Activated T-cell treated with anti-CD3 and anti-CD28 coated beads, Interleukin-2, amount 50 U/mL, for 24 hours (primary cell): ENCODE measurements around the gene ANGPTL4.
"Not testable (repeated sequence)": the region's sequence is repeated elsewhere in the genome, so short reads cannot be mapped to it uniquely, and the experiment has no call there.

Experiments used
- DNase-seq: peaks from one replicate; pipeline ENCODE4 v3.0.0-alpha.2; 2020
- H3K27ac Mint-ChIP-seq: 2 replicates; pipeline ENCODE4 v1.8.0; 2020; ENCODE audit warnings: mild to moderate bottlenecking, mixed read lengths
- H3K27me3 Mint-ChIP-seq: 2 replicates; pipeline ENCODE4 v1.8.0; 2020; ENCODE audit warnings: mixed read lengths
- H3K36me3 Mint-ChIP-seq: 2 replicates; pipeline ENCODE4 v1.8.0; 2020; ENCODE audit warnings: low read depth, mixed read lengths
- H3K4me1 Mint-ChIP-seq: 2 replicates; pipeline ENCODE4 v1.8.0; 2020; ENCODE audit warnings: low read depth, mixed read lengths
- H3K4me3 Mint-ChIP-seq: 2 replicates; pipeline ENCODE4 v1.8.0; 2020; ENCODE audit warnings: mild to moderate bottlenecking, moderate library complexity, mixed read lengths
- H3K9me3 Mint-ChIP-seq: 2 replicates; pipeline ENCODE4 v1.8.0; 2020; ENCODE audit warnings: mixed read lengths

ANGPTL4 gene

DNA sequence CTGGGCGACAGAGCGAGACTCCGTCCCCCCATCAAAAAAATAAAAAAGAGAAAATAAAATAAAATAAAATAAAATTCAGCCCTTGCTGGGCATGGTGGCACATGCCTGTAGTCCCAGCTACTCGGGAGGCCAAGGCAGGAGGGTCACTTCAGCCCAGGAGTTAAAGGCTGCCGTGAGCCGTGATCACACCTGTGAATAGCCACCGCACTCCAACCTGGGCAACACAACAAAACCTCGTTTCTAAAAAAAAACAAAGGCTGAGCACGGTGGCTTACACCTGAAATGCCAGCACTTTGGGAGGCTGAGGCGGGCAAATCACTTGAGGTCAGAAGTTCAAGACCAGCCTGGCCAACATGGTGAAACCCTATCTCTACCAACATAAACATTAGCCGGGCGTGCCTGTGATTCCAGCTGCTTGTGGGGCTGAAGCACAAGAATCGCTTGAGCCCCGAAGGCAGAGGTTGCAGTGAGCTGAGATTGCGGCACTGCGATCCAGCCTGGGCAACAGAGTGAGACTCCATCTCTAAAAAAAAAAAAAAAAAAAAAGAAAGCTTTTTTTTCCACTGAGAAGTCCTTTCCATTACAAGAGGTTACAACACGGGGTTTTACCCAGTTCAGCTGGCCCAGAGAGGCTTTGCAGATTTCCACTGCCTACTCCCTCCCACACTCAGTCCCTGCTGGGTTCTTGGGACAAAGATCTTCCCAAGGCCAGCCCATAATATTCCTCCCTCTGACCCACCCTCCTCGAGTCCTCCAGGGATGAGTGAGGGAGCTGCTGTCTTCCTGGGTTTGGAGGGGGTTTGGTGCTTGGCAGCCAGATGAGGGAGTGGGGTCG lies 6.4 kb downstream of the ANGPTL4 start:
- DNase-seq: no peak
- H3K27me3 Mint-ChIP-seq: peaks cover 35% of the 10 kb centered on the region
- no peak overlapping the region for H3K4me3 Mint-ChIP-seq
- H3K9me3 Mint-ChIP-seq: no peaks in the 10 kb centered on the region
- peaks cover 3% of the 10 kb centered on the region for H3K36me3 Mint-ChIP-seq
- no peak overlapping the region for H3K27ac Mint-ChIP-seq
- H3K4me1 Mint-ChIP-seq: peaks cover 5% of the 10 kb centered on the region

DNA sequence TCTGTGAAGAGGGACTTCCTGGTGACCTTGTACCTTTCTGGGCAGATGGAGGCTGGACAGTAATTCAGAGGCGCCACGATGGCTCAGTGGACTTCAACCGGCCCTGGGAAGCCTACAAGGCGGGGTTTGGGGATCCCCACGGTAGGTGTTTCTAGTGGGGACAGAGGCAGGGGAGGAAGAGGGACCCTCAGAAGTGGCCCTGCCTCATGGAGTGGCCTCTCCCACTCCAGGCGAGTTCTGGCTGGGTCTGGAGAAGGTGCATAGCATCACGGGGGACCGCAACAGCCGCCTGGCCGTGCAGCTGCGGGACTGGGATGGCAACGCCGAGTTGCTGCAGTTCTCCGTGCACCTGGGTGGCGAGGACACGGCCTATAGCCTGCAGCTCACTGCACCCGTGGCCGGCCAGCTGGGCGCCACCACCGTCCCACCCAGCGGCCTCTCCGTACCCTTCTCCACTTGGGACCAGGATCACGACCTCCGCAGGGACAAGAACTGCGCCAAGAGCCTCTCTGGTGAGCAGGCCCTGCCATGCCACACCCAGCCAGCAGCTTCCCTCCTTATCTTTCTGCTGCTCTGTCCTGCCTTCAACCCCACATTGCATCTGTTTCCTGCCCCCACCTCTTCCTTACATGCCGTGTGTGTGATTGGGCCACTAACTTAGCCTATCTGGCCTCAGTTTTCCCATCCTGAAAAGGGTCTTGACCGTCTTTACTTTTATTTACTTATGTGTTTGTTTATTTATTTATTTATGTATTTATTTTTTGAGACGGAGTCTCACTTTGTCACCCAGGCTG lies 7.3 kb downstream of the ANGPTL4 start:
- H3K27me3 Mint-ChIP-seq: peaks cover 27% of the 10 kb centered on the region
- DNase-seq: no peak
- H3K27ac Mint-ChIP-seq: no peak overlapping the region
- no peaks in the 10 kb centered on the region for H3K9me3 Mint-ChIP-seq
- H3K4me3 Mint-ChIP-seq: no peak overlapping the region
- peaks cover 3% of the 10 kb centered on the region for H3K36me3 Mint-ChIP-seq
- H3K4me1 Mint-ChIP-seq: peaks cover 5% of the 10 kb centered on the region

DNA sequence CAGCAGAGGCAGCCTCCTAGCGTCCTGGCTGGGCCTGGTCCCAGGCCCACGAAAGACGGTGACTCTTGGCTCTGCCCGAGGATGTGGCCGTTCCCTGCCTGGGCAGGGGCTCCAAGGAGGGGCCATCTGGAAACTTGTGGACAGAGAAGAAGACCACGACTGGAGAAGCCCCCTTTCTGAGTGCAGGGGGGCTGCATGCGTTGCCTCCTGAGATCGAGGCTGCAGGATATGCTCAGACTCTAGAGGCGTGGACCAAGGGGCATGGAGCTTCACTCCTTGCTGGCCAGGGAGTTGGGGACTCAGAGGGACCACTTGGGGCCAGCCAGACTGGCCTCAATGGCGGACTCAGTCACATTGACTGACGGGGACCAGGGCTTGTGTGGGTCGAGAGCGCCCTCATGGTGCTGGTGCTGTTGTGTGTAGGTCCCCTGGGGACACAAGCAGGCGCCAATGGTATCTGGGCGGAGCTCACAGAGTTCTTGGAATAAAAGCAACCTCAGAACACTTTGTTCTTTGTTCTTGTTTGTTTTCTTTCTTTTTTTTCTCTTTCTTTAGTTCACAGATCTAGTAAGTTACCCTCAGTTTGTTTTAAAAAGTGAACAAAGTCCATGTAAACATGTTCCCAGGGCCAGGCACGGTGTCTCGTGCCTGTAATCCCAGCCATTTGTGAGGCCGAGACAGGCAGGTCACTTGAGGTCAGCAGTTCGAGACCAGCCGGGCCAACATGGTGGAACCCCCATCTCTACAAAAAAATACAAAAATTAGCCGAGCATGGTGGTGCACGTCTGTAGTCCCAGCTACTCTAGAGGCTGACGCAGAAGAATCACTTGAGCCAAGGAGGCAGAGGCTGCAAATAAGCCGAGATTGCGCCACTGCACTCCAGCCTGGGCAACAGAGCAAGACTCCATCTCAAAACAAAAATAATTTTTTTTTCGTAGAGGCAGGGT lies 10.2 kb downstream of the ANGPTL4 start:
- DNase-seq: no peak
- Mint-ChIP-seq H3K4me1 (peaks cover 9% of the 10 kb centered on the region), H3K27me3 (no peaks in the 10 kb centered on the region), H3K4me3 (no peak overlapping the region), H3K9me3 (no peaks in the 10 kb centered on the region), H3K36me3 (peaks cover 8% of the 10 kb centered on the region), H3K27ac (no peak overlapping the region)

DNA sequence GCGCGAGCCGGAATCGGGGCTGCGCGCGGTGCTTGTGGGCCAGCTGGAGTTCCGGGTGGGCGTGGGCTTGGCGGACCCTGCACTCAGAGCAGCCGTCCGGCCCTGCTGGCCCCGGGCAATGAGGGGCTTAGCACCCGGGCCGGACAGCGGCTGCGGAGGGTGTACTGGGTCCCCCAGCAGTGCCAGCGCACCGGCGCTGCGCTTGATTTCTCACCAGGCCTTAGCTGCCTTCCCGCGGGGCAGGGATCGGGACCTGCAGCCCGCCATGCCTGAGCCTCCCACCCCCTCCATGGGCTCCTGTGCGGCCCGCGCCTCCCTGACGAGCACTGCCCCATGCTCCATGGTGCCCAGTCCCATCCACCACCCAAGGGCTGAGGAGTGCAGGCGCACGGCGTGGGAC lies 11.8 kb downstream of the ANGPTL4 start:
- H3K36me3 Mint-ChIP-seq: peaks cover 12% of the 10 kb centered on the region
- H3K27me3 Mint-ChIP-seq, H3K4me1 Mint-ChIP-seq, DNase-seq, H3K9me3 Mint-ChIP-seq, H3K27ac Mint-ChIP-seq, H3K4me3 Mint-ChIP-seq: not testable (repeated sequence)

DNA sequence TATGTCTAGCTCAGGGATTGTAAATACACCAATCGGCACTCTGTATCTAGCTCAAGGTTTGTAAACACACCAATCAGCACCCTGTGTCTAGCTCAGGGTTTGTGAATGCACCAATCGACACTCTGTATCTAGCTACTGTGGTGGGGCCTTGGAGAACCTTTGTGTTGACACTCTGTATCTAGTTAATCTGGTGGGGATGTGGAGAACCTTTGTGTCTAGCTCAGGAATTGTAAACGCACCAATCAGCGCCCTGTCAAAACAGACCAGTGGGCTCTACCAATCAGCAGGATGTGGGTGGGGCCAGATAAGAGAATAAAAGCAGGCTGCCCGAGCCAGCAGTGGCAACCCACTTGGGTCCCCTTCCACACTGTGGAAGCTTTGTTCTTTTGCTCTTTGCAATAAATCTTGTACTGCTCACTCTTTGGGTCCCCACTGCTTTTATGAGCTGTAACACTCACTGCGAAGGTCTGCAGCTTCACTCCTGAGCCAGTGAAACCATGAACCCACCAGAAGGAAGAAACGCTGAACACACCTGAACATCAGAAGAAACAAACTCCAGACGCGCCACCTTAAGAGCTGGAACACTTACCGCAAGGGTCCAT lies 12.5 kb downstream of the ANGPTL4 start:
- not testable (repeated sequence) for H3K9me3 Mint-ChIP-seq, H3K4me3 Mint-ChIP-seq, DNase-seq, H3K4me1 Mint-ChIP-seq, H3K27me3 Mint-ChIP-seq, H3K27ac Mint-ChIP-seq
- peaks cover 12% of the 10 kb centered on the region for H3K36me3 Mint-ChIP-seq

DNA sequence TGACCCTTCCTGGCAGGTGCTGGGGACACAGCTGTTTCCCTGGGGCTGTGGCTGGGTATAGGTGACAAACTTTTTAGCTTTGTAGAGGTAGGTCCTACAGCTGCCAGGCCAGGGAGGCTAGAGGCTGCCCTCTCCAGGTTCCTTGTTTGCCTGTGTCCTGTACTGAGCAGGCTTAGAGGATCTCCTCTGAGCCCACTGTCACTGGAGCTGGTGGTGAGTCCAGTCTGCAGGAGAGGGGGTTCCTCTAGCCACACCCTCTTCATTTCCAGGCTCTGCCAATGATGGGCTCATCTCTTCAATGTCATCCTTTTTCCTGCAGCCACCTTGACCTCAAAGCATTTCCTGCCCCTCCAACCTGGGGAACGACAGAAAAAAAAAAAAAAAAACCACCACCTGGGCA lies 13.6 kb downstream of the ANGPTL4 start:
- Mint-ChIP-seq H3K4me3 (no peak overlapping the region), H3K27ac (no peak overlapping the region), H3K4me1 (peaks cover 7% of the 10 kb centered on the region), H3K27me3 (no peaks in the 10 kb centered on the region), H3K9me3 (peaks cover 4% of the 10 kb centered on the region), H3K36me3 (peaks cover 12% of the 10 kb centered on the region)
- no peak for DNase-seq

DNA sequence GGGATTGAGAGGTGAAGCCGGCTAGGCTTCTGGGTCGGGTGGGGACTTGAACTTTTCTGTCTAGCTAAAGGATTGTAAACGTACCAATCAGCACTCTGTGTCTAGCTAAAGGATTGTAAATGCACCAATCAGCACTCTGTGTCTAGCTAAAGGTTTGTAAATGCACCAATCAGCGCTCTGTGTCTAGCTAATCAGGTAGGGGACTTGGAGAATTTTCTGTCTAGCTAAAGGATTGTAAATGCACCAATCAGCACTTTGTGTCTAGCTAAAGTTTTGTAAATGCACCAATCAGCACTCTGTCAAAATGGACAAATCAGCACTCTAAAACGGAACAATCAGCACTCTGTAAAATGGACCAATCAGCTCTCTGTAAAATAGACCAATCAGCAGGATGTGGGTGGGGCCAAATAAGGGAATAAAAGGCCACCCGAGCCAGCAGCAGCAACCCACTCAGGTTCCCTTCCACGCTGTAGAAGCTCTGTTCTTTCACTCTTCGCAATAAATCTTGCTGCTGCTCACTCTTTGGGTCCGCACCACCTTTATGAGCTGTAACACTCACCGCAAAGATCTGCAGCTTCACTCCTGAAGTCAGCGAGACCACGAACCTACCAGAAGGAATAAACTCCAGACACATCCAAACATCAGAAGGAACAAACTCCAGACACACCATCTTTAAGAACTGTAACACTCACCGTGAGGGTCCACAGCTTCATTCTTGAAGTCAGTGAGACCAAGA lies 15.4 kb downstream of the ANGPTL4 start:
- H3K4me1 Mint-ChIP-seq, H3K4me3 Mint-ChIP-seq, H3K27ac Mint-ChIP-seq, H3K9me3 Mint-ChIP-seq, DNase-seq, H3K27me3 Mint-ChIP-seq: not testable (repeated sequence)
- H3K36me3 Mint-ChIP-seq: peaks cover 10% of the 10 kb centered on the region

DNA sequence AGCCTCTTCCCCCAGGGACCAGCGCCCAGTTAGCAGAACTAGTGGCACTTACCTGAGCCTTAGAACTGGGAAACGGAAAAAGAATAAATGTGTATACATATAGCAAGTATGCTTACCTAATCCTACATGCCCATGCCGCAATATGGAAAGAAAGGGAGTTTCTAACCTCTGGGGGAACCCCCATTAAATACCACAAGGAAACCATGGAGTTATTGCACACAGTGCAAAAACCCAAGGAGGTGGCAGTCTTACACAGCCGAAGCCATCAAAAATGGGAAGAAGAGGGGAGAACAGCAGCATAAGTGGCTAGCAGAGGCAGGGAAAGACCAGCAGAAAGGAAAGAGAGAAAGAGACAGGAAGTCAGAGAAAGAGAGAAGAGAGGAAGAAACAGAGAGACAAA lies 20.6 kb downstream of the ANGPTL4 start:
- H3K9me3 Mint-ChIP-seq, H3K36me3 Mint-ChIP-seq, H3K27me3 Mint-ChIP-seq, DNase-seq, H3K27ac Mint-ChIP-seq, H3K4me3 Mint-ChIP-seq, H3K4me1 Mint-ChIP-seq: not testable (repeated sequence)

DNA sequence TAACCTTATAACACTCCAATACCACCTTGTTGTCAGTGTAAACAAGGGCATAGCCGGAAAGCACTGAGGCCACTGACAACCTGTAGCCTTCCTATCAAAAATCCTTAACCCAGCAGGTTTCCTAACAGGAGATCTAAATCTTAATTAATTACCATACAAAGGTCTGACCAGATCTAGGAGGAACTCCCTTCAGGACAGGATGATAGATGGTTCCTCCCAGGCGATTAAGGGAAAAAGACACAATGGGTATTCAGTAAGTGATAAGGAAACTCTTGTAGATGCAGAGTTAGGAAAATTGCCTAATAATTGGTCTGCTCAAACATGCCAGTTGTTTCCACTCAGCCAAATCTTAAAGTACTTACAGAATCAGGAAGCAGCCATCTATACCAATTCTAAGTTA lies 21.1 kb downstream of the ANGPTL4 start:
- H3K27ac Mint-ChIP-seq: not testable (repeated sequence)

DNA sequence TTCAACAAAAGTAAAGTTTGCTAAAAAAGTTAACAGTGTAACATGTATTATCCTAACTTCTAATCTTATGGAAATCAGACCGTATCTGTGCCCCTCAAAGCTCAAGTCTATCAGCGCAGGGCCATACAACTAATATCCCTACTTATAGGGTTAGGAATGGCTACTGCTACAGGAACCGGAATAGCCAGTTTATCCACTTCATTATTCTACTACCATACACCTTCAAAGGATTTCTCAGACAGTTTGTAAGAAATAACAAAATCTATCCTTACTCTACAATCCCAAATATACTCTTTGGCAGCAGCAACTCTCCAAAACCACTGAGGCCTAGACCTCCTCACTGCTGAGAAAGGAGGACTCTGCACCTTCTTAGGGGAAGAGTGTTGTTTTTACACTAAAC lies 21.6 kb downstream of the ANGPTL4 start:
- peaks cover 12% of the 10 kb centered on the region for H3K36me3 Mint-ChIP-seq
- H3K9me3 Mint-ChIP-seq, H3K4me1 Mint-ChIP-seq, H3K27ac Mint-ChIP-seq, H3K4me3 Mint-ChIP-seq, DNase-seq, H3K27me3 Mint-ChIP-seq: not testable (repeated sequence)

More for the DNA sequence above, 21.1 kb downstream of the ANGPTL4 start:
- peaks cover 10% of the 10 kb centered on the region for H3K36me3 Mint-ChIP-seq
- not testable (repeated sequence) for H3K4me3 Mint-ChIP-seq, H3K9me3 Mint-ChIP-seq, DNase-seq, H3K4me1 Mint-ChIP-seq, H3K27me3 Mint-ChIP-seq

DNA sequence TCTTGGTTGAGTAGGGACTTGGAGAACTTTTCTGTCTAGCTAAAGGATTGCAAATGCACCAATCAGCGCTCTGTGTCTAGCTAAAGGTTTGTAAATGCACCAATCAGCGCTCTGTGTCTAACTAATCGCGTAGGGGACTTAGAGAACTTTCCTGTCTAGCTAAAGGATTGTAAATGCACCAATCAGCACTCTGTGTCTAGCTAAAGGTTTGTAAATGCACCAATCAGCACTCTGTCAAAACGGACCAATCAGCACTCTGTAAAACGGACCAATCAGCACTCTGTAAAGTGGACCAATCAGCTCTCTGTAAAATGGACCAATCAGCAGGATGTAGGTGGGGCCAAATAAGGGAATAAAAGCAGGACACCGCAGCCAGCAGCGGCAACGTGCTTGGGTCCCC lies 22.5 kb downstream of the ANGPTL4 start:
- not testable (repeated sequence) for H3K9me3 Mint-ChIP-seq, H3K27me3 Mint-ChIP-seq, DNase-seq, H3K4me3 Mint-ChIP-seq, H3K27ac Mint-ChIP-seq
- Mint-ChIP-seq H3K36me3 (peaks cover 12% of the 10 kb centered on the region), H3K4me1 (peaks cover 15% of the 10 kb centered on the region)

DNA sequence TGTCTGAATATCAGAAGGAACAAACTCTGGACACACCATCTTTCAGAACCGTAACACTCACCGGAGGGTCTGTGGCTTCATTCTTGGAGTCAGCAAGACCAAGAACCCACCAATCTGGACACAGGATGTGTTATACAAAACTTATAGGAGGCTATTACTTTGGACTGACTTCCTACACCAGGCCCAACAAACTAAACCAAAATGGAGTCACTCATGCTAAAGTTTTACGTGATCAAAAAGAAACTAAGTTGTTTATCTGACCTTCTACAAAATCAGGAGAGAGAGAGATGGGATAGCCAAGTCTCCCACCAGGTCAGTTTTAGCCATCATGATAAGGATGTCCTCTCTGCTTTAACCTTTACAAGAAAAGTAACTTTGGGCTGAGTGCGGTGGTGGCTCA lies 23.0 kb downstream of the ANGPTL4 start:
- Mint-ChIP-seq H3K4me1 (peaks cover 21% of the 10 kb centered on the region), H3K27ac (no peak overlapping the region), H3K9me3 (no peaks in the 10 kb centered on the region), H3K36me3 (peaks cover 12% of the 10 kb centered on the region), H3K4me3 (no peak overlapping the region), H3K27me3 (no peaks in the 10 kb centered on the region)
- no peak for DNase-seq

DNA sequence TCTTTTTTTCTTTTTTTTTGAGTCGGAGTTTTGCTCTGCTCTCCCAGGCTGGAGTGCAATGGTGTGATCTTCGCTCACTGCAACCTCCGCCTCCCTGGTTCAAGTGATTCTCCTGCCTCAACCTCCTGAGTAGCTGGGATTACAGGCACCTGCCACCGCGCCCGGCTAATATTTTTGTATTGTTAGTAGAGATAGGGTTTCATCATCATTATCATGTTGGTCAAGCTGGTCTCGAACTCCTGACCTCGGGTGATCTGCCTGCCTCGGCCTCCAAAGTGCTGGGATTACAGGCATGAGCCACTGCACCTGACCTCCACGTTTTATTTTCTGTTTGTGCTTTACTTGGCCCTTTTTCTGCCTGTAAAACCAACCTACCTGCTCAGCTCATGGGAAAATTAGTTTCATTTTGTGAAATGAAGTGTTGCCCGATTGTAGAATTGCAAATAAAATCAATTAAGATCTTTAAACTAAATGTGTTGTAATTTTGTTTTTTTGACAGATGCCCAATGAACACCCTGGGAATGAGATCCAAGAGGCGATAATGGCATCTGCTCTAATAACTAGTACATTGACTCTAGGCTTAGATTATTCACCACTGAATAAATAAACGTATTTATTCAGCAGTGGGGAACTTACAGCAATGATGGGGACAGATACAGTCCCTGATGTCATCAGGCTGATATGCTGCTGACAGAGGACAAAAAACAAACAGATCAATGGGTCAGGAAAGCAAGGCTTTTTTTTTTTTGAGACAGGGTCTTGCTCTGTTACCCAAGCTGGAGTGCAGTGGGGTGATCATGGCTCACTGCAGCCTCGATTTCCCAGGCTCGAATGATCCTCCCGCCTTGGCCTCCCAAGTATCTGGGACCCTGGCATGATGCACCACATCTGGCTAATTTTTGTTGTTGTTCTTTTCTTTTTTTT lies 24.0 kb downstream of the ANGPTL4 start:
- Mint-ChIP-seq H3K27ac (peak overlapping the region; percentile 26), H3K9me3 (no peaks in the 10 kb centered on the region), H3K36me3 (peaks cover 13% of the 10 kb centered on the region), H3K4me3 (peak overlapping the region; percentile 41), H3K4me1 (peaks cover 27% of the 10 kb centered on the region), H3K27me3 (no peaks in the 10 kb centered on the region)
- DNase-seq: no peak
